GM21381 (cell line): Measurements from ENCODE around the gene CEBPG.

ENCODE experiments used
- ATAC-seq: cut with Tn5 transposase; IDR thresholded peaks from one replicate; pipeline ENCODE4 v1.9.1; 2021; ENCODE audit warnings: mild to moderate bottlenecking, moderate library complexity; ENCODE audit not compliant: unreplicated experiment

CEBPG gene

DNA sequence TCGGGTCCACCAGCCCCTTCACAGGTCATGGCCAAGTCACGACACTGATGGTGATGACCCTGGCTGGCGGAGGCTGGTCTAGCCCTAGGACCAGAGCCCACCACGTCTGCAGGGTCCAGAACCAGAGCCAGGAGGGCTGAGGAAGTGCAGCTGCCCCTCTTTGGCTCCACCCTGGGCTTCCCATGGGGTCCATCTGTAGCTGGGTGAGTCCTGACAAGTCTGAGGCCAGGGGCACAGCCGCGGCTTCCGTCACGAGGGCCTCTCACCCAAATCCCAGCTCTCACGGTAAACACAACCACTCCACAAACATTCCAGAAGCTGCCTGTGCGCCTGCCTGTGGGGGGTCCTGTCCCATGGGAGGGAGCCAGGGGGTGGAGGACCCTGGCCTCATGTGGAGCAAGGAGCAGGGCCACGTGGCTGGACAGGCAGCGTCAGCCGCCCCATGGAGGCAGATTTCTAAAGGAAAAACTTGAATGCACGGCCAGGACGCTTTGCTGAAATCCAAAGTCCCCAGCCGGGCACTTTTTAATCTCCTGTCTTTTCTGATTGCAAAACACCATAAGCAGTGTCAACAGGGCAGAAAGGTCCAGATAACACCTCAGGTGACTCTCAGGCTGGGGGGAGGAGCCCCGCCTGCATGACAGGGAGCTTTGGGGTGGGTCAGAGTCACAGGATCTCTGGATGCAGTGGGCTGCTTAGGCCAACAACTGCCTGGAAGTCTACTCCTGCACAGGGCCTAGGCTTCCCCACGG is 29.9 kb downstream of the CEBPG start:
- no peak for ATAC-seq

DNA sequence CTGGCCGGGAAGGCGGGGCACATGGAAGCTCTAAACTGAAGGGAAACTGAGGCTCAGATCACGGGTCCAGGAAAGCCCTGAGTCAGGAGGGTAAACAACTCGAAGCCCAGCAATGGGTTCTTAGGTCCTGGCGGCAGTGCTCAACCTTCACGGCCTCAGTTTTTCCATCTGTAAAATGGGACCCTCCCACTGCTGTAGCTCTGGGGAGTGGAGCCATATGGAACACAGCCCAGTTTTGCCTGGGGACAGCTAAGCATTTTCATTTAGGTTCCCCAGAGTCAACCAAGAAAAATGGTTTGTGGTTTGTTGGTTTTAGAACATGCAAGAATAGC is 30.4 kb downstream of the CEBPG start:
- ATAC-seq, result no peak

DNA sequence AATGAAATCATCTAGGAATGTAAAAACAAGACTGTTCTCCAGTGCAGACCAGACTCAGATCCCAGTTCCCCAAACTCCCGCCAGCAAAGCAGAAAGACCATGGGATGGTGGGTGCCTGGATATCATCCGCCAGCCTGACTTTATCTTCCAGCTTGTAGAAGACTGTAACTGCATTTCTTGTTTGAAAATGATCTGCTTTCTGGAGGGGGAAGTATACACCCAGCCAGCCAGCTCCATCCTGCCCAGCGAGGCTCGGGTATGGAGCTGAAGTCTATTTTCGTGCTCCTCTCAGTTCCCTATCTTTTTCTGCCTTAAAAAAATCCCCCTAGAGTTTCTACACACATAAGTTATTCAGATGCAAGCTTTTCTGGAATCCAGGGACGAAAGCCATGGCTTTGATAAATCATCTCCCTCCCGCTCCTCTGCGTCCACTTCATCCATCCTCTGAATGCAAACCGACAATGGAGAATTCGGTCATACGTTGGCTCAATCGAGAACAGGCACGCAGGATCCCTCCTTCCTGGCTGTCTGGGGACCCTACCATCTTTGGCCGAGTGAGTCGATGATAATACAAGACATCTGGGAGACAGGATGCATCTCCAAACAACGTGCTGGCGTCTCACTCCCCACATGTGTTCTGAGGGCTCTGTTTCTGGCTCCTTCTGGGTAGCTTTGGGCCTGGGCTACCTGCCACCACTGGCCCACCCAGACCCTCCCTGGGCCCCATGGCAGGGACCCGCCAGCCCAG is 31.2 kb downstream of the CEBPG start:
- no peak for ATAC-seq

DNA sequence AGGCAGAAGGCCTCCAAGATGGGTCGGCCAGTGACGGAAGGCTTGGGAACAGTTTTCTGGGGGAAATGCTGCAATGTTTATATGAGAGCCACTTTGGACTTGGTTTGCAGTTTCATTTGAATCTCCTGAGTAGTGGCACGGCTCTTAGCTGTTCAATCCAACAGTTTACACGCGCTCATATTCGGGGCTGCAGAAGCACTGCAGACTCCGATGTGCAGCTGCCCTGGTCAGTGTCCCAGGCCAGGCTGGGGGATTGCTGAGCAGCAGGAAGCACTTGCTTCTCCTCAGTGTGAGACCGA is 31.7 kb downstream of the CEBPG start:
- ATAC-seq, result no peak

DNA sequence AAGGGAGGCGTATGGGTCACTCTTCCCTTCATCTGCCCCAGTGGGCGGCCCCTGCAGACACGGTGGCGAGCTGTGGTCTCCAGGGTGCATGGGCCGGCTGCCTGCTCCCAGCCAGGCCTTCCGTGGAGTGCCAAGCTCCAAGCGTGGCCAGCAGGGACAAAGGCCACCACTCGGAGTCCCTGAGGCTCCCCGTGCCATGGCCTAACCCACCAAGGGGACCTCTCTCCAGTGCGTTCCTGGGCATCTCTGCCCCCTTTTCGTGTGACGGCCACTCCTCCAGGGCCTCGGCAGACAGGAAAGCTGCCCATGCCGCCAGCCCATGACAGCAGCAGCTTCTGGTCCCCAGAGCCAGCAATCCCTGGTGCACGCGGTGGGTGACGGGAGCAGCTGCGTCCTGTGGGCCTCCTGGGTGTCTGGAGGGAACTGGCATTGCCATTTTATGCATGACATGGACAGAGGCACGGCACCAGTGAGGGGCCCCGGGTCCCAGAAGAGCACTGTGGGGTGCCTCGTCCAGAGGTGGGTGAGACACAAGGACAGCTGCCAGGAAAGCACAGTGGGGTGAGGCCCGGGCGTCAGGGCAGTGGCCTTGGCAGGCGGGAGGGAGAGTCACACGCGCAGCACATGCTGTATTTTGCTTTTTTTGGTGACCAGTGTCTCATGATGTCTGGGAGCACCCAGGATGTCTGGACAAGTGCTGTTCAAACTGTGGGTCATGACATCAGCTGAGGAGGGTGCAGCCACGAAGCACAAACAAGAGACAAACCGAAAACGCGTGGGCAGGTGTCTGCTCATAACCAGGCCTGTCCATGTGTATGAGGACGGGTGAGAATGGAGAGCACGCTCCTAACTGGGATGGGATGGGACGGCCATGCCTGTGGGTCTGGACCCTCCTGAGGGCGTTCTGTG is 32.3 kb downstream of the CEBPG start:
- ATAC-seq, result no peak

DNA sequence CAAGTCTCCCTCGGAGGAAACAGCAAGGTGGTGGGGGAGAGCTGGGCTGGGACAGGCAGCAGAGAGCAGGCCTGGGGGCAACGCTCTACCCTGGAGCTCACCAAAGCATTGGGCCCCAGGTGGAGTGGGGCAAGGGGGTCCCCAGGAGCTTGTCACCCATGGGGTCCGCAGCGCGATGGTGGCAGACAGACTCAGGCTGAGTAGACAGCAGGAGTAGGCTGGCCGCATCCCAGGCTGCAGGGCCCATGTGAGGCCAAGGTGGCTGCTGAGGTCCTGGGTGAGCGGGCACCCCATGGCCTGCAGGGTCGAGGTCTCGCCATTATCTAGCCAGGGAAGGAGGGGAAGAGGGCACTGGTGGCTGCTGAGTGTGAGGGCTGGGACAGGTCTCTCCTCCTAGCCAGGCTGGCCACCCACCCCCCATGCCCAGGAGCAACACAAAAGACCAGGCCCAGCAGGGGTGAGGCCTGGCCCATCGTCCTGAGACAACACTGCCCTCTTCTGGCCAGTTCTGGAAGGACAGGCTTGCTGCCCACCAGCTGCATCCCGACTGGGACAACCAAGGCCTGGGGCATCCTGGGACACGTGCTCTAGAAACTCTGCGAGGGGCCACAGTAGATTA is 33.1 kb downstream of the CEBPG start:
- ATAC-seq, result no peak

DNA sequence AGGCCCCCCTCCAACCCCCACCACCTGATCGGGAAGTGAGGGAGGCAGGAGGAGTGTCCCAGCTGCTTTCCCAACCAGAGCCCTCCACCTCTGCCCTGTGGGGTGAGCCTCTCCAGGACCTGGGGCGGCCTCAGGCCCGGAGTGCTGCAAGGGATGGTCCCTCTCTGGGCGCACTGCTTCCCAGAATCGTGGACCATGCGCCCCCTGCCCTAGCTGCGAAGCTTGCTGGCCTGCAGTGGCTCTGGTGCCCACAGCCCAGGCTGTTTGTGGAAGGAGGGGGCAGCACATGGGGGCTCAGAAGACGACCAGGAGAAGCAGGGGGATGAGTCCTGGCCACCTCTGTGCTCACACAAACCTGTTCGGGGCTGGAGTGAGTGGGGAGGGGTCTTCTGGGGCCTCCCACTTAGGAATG is 33.6 kb downstream of the CEBPG start:
- no peak for ATAC-seq

DNA sequence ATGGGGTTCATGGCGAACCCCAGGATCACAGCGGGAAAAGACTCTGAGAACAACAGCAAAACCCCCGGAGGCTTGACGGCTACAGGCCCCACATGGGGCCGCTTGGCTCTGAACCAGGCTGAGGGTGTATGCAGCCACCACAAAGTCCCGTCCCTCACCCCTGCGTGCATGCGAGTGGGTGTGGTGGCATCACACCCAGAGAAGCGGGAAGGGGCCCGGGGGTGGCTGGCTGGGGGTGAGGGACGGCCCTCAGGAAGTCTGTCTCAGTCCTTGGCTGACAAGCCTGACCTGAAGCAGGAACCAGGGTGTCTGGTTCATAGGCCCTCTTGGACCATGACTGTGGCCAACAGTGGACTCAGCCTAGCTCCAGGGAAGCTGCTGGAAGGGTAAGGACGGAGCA is 34.2 kb downstream of the CEBPG start:
- no peak for ATAC-seq

DNA sequence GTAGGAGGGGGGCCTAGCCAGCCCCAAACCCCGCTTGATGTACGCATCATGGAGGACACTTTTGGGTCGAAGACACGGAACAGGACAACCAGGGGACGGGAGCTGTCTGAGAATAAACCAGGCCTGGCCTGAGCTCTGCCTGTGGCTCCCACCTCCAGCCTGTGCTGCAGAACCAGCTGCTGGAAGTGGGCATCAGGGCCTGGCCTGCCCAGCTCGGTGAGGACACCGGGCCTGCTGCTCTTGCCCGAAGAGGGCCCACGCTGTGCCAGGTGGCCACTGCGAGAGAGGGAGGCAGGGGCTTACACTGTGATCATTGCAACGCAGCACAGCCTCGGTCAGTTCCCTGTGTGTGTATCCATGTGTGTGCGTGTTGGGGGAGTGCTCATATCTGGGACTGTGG is 34.6 kb downstream of the CEBPG start:
- ATAC-seq, result no peak

DNA sequence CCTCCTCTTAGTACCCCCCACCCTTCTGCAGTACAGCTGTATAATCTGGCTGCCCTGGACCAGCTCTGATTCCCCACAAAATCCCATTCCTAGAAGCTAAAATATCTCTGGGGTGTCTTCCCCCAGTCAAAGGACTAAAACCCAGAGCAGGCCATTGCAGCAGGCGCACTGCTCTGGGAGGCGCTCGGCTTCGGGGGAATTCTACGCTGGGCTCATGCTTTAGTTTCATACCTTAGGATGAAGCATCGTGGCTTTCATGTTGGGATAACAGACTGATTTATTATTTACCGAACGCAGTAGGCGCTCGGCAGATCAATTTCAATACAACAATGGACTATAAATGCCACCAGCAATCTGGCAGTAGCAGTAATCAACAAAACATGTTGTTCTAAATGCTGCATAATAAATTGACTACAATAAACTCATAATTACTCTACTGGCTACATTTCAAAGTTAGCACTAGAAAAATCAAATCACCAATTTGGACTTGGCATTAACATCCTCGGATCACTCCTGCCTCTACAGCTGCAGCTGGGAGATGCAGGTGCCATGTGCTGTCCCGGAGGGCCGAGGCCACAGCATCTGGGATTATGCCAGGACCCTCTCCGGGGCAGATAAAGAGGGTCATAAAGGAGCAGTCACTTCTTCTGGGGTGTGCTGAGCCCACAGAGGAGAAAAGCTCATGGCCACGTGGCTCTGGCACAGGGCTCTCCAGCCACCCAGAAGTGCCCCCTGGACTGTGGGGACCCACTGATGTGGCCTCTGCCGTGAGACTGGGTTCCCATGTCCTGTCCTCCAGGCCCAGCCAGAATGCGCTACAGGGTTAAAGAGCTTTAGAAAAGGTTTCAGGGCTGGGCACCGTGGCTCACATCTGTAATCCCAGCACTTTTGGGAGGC is 35.3 kb downstream of the CEBPG start:
- no peak for ATAC-seq

DNA sequence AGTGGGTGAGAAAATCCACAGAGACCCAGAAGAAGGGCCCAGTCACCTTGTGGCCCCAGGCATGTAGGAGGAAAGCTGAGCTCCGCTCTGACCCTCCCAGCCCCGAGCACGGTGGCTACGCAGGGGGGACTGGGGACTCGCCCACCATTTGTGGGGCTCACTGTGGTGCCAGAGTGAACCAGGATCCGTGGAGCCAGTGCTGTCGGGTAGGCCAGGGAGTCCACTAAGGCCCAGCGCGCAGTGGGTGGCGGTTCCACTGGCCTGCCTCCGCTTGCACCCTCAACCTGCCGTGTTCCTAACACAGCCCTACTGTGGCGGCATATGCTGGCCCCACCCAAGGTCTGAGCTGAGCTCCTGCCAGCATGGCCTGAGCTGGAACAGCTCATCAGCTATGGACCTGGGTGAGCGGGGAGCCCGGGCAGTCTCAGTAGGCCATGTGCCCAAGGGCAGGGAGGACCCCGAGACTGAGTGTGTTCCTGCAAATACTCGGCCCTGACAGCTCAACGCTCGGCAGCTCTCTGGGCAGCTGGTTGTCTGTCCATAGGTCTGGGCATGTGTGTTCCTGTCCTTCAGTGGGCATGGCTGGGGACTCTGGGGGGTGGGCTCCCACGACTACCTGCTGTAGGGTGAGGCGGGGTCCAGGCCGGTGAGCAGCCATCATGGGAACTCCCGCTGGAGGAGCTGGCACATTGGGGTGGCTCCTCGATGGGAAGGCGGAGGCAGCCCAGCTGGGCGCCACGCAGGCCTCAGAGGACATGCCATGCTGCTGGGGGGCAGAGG is 36.6 kb downstream of the CEBPG start:
- no peak for ATAC-seq

DNA sequence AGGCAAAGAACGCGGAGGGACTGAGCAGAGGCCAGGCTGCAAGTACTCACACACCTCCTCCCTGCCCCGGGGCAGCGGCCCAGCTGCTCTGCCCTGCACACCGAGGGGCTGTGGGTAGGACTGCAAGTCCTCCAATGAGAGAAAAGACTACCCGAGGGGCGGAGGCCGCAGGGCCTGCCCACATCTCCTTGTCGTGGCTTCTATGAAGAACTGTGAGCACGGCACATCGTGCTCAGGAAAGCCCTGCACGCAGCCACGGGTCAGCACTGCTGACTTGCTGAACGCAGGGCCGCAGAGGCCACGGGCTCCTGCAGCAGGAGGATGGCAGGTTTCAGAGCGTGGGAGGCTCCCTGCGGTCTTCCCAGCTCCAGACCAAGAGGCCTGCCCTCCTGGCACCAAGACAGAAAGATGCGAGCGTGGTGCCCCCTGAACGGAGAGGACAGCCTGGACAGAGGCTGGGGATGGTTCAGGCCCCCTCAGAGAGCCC is 37.4 kb downstream of the CEBPG start:
- ATAC-seq, result no peak

DNA sequence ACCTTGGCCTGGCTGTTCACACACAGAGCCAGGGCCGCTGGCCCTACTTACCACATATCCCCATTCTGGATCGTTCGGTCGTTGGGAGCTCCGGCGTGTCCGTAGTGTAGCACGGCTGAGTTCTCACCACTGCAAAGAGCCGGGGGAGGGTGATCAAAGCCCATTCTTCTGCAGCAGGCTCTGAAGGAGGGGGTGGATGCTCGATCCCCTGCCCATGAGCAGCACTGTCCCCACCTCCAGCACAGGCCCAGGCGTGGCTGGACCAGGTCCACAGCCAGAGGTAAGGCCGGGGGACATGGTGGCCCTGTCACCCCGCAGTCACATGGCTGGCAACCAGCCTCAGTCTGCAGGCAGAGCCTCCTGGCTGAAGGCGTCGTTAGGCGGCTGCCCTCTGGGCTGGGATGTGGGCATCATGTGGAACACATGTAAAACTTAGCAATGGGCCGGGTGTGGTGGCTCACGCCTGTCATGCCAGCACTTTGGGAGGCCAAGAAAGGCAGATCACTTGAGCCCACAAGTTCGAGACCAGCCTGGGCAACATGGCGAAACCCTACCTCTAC is 38.2 kb downstream of the CEBPG start:
- no peak for ATAC-seq

DNA sequence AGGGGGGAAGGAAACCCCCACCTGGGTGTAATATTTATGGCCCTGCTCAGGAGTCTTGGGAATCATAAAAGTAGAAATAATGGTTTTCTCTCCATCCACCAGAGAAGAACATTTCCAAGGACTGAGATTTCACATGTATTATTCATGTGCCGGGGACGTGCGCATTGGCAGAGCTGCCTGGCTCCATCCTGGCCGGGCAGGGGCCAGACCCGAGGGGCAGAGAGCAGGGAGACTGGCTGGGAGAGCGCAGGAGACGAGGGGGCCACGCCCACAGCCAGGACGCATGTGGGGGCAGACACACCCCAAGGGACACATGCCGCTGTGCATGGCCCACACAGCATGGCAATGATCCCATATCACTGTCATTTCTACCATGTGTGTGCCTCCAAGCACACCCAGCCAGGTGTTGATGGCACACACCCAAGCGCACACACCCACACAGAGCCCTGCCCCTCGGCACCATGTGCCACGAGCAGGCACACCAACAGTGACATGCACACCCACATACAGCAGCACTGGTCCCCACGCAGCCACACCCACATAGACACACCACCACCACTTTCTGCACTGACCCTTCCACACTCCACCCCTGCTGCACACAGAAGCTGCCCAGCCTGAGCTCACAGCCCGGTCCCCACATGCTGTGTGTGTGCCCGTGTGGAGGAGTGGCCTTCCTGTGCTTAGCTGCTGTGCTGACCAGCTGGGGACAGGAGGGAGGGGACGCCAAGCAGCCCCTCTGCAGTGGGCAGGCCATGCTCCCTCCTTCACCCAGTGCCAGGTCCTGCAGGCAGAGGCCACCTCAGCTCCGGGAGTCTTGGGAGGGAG is 39.3 kb downstream of the CEBPG start:
- no peak for ATAC-seq

DNA sequence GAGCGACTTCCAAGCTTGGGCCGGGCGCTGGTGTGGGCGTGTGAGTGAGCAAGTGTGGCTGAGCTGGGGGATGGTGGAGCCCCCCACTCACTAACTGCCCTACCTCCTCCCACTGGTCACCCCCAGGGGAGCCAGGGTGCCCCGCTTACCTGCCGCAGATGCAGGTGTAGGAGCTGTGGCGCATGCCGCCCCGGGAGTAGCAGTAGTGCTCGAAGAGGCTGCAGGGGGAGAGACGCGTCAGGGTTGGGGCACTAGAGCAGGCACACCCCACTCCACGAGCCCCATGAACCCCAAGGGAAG is 39.9 kb downstream of the CEBPG start:
- ATAC-seq, result no peak

DNA sequence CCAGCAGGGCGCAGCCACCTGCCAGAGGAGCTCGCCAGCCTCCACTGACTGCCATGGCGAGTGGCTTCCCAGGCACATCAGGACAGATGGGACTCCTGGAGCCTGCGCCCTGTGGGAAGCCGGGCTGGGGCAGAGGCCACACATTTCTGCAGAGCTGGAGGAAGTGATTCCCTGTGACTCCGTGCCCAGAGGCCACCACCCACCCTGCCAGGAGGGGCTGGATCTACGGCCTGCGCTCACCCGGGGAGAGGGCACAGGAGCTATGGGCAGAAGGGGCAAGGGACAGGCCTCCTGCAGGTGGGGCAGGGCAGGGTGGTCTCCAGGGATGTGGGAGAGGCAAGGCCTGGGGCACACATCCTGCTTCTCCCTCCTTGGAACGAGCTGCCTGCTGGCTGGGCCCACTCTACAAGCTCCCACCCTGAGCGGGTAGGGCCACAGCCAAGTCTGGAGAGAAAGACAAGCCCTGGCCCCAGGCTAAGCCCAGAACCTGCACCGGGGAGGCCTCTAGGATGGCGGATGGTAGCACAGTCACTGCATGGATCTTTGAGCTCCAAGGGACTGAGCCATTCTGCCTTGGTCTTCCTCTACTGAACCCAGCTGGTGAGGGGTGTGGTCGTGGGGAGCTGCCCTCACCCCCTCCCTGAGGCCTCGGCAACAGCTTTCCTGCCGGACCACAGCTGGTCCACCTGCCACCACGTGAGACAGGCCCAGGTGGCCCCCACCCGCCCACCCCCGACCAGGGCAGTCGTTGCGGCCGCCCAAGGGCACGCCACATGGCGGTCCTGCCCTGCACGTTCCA is 40.6 kb downstream of the CEBPG start:
- ATAC-seq, result no peak

DNA sequence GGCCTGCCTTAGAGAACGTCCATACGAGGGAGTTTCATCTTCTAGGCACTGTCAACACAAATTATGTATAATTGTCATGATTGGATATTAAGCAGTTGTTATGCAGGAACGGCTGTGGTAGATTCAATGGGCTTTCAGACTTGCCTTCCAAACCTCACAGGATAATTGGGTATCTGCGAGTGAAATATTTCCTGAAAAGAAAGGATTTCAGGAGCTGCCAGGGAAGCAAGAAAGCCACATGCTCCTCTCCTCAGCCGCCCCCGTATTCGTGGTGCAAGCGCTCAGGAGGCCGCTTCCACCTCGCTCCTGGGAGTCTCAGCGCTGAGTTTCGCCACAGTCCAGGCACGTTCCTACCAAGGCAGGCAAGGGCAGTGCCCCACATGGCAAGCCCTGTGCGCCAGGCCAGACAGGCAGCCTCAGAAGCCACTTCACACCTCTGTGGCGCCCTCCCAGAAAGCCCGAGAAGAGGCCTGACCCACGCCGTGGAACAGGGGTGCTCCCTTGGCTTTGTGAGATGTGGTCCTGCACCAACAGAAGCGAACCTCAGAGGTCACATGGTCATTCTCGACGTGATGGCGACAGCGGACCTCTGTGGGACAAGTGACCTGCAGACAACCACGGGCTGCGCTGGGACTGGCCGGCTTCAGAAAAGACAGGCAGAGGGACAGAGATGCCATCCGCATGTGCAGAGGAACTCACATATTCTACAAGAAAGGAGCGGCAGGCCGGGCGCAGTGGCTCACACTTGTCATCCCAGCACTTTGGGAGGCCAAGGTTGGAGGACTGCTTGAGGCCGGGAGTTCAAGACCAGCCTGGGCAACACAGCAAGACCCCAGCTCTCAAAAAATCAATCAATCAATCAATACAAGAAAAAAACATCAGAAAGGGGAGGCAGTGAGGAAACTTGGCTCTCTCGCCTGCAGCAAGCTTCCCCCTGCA is 41.4 kb downstream of the CEBPG start:
- no peak for ATAC-seq
